Subcutaneous abdominal adipose tissue (tissue), 5 donors: ENCODE measurements around the gene MCHR1.
"Not testable (repeated sequence)": the region's sequence is repeated elsewhere in the genome, so short reads cannot be mapped to it uniquely, and the experiment has no call there.

Experiments used
- H3K27ac ChIP-seq: one replicate; pipeline ENCODE4 v1.7.0; 2013; ENCODE audit warnings: low read depth, mild to moderate bottlenecking, inconsistent platforms, low read length, moderate library complexity
- H3K27me3 ChIP-seq, 5 donors: one replicate each; pipeline ENCODE4 v1.7.0; 2013; ENCODE audit warnings: low read length in 5 of 5, inconsistent platforms in 1 of 5; ENCODE audit not compliant: control insufficient read depth in 5 of 5, insufficient read depth in 4 of 5
- H3K36me3 ChIP-seq, 5 donors: one replicate each; pipeline ENCODE4 v1.7.0; 2013; ENCODE audit warnings: low read length in 5 of 5; ENCODE audit not compliant: control insufficient read depth in 5 of 5, insufficient read depth in 5 of 5
- H3K4me1 ChIP-seq, 5 donors: one replicate each; pipeline ENCODE4 v1.7.0; 2013; ENCODE audit warnings: low read length in 5 of 5, mild to moderate bottlenecking in 3 of 5, moderate library complexity in 1 of 5; ENCODE audit not compliant: control insufficient read depth in 5 of 5, insufficient read depth in 5 of 5
- H3K4me3 ChIP-seq, 5 donors: one replicate each; pipeline ENCODE4 v1.7.0; 2013; ENCODE audit warnings: low read length in 5 of 5, low read depth in 1 of 5
- H3K9ac ChIP-seq, 5 donors: one replicate each; pipeline ENCODE4 v1.7.0; 2013; ENCODE audit warnings: low read length in 5 of 5, mild to moderate bottlenecking in 4 of 5, moderate library complexity in 3 of 5
- H3K9me3 ChIP-seq, 5 donors: one replicate each; pipeline ENCODE4 v1.7.0; 2013; ENCODE audit warnings: low read length in 5 of 5; ENCODE audit not compliant: control insufficient read depth in 5 of 5
- donor health status: healthy.
- donor health status: healthy.
- donor health status: healthy.
- donor health status: healthy.
- donor health status: healthy.

The MCHR1 gene

GRCh38 chr22:40708177-40708576 is 28.9 kb downstream of the MCHR1 start:
- H3K27ac ChIP-seq = no peak overlapping the region
- no peaks in the 10 kb centered on the region for H3K36me3 ChIP-seq
- H3K9me3 ChIP-seq = no peaks in the 10 kb centered on the region
- no peak overlapping the region for H3K9ac ChIP-seq
- H3K4me3 ChIP-seq = no peak overlapping the region
- H3K4me1 ChIP-seq = peaks cover 0 to 15% (median 6%) of the 10 kb centered on the region in 5 donors
- H3K27me3 ChIP-seq = peaks cover 0 to 3% (median 0%) of the 10 kb centered on the region in 5 donors

GRCh38 chr22:40709752-40710413 is 30.6 kb downstream of the MCHR1 start:
- peaks cover 0 to 9% (median 8%) of the 10 kb centered on the region in 5 donors for H3K27me3 ChIP-seq
- H3K9ac ChIP-seq = no peak overlapping the region
- H3K4me3 ChIP-seq = no peak overlapping the region
- H3K27ac ChIP-seq = no peak overlapping the region
- no peaks in the 10 kb centered on the region for H3K9me3 ChIP-seq
- H3K36me3 ChIP-seq = no peaks in the 10 kb centered on the region
- peaks cover 0 to 19% (median 8%) of the 10 kb centered on the region in 5 donors for H3K4me1 ChIP-seq

GRCh38 chr22:40712311-40712710 is 33.0 kb downstream of the MCHR1 start:
- peaks cover 0 to 19% (median 8%) of the 10 kb centered on the region in 5 donors for H3K4me1 ChIP-seq
- no peaks in the 10 kb centered on the region for H3K36me3 ChIP-seq
- peaks cover 0 to 9% (median 8%) of the 10 kb centered on the region in 5 donors for H3K27me3 ChIP-seq
- H3K9me3 ChIP-seq = no peaks in the 10 kb centered on the region
- no peak overlapping the region for H3K9ac ChIP-seq
- no peak overlapping the region for H3K4me3 ChIP-seq
- no peak overlapping the region for H3K27ac ChIP-seq

- Histone ChIP-seq H3K27me3 (peaks cover 0 to 9% (median 8%) of the 10 kb centered on the region in 5 donors), H3K4me1 (peaks cover 0 to 13% (median 6%) of the 10 kb centered on the region in 5 donors), H3K4me3 (no peak overlapping the region), H3K36me3 (no peaks in the 10 kb centered on the region), H3K9me3 (no peaks in the 10 kb centered on the region), H3K9ac (no peak overlapping the region), H3K27ac (no peak overlapping the region)
These were observed 35.4 kb downstream of the MCHR1 start for GRCh38 chr22:40714499-40715337.

GRCh38 chr22:40716116-40716515 is 36.8 kb downstream of the MCHR1 start:
- Histone ChIP-seq H3K36me3 (no peaks in the 10 kb centered on the region), H3K27ac (no peak overlapping the region), H3K9ac (no peak overlapping the region), H3K4me1 (peaks cover 0 to 8% (median 4%) of the 10 kb centered on the region in 5 donors), H3K27me3 (peaks cover 4 to 12% (median 9%) of the 10 kb centered on the region in 5 donors), H3K4me3 (no peak overlapping the region), H3K9me3 (no peaks in the 10 kb centered on the region)

GRCh38 chr22:40717657-40718056 is 38.4 kb downstream of the MCHR1 start:
- H3K4me3 ChIP-seq = not testable (repeated sequence)

GRCh38 chr22:40718250-40719204 is 39.2 kb downstream of the MCHR1 start:
- no peak overlapping the region for H3K4me3 ChIP-seq
- H3K9me3 ChIP-seq = no peaks in the 10 kb centered on the region

More at GRCh38 chr22:40717657-40718056, 38.4 kb downstream of the MCHR1 start:
- not testable (repeated sequence) for H3K9me3 ChIP-seq, H3K27ac ChIP-seq, H3K36me3 ChIP-seq, H3K9ac ChIP-seq
- Histone ChIP-seq H3K27me3 (peaks cover 6 to 12% (median 9%) of the 10 kb centered on the region in 5 donors), H3K4me1 (peaks cover 0 to 10% (median 4%) of the 10 kb centered on the region in 5 donors)

GRCh38 chr22:40719599-40719998 is 40.3 kb downstream of the MCHR1 start:
- Histone ChIP-seq H3K36me3 (no peaks in the 10 kb centered on the region), H3K9ac (no peak overlapping the region)

More at GRCh38 chr22:40718250-40719204, 39.2 kb downstream of the MCHR1 start:
- Histone ChIP-seq H3K27ac (no peak overlapping the region), H3K27me3 (peaks cover 6 to 14% (median 8%) of the 10 kb centered on the region in 5 donors), H3K9ac (no peak overlapping the region), H3K4me1 (peaks cover 0 to 10% (median 4%) of the 10 kb centered on the region in 5 donors), H3K36me3 (no peaks in the 10 kb centered on the region)

GRCh38 chr22:40720156-40720537 is 40.9 kb downstream of the MCHR1 start:
- H3K27me3 ChIP-seq, H3K4me3 ChIP-seq, H3K4me1 ChIP-seq, H3K36me3 ChIP-seq, H3K9ac ChIP-seq, H3K27ac ChIP-seq, H3K9me3 ChIP-seq: not testable (repeated sequence)

More at GRCh38 chr22:40719599-40719998, 40.3 kb downstream of the MCHR1 start:
- Histone ChIP-seq H3K27me3 (peaks cover 2 to 10% (median 5%) of the 10 kb centered on the region in 5 donors), H3K4me3 (no peak overlapping the region), H3K27ac (no peak overlapping the region), H3K9me3 (no peaks in the 10 kb centered on the region), H3K4me1 (peaks cover 0 to 8% (median 3%) of the 10 kb centered on the region in 5 donors)
